GM21737 (cell line): ENCODE data around the gene IRGQ.
A peak's percentile ranks its signal among the peaks of the same experiment; 100 is the strongest.
"Not testable (repeated sequence)": the region's sequence is repeated elsewhere in the genome, so short reads cannot be mapped to it uniquely, and the experiment has no call there.

ENCODE experiments used
- ATAC-seq: cut with Tn5 transposase; IDR thresholded peaks from one replicate; pipeline ENCODE4 v1.9.1; 2021; ENCODE audit warnings: mild to moderate bottlenecking, moderate library complexity; ENCODE audit not compliant: unreplicated experiment

The IRGQ gene

DNA sequence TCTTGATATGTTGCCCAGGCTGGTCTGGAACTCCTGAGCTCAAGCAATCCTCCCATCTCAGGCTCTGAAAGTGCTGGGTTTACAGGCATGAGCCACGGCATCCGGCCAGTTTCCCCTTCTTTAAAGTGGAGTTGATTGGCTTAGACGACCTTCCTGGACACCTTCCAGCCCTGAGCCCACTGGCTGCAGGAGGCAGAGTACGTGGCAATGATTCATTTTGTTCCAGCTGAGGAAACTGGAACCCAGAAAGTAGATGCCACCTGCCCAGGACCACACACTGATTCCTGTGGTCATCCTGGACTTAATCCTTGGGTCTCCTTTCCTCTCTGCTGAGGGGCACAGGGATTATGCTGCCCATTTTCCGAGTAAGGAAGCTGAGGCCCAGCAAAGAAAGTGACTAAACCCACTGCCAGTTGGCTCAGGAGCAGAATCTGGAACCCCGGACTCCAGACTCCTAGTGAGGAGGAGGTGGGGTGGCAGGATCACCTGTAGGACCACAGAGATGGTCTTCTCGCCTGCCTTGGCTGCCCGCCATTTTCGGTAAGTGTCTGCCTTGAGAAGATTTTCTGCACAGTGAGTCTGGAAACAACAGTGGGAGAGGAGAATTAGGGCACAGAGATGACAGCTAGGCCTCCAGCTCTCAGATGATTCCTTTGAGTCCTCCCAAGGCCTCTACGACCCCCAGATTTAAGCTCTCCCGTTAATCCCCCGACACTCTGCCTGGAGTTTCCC, 21.3 kb downstream of the IRGQ start:
- no peak for ATAC-seq

DNA sequence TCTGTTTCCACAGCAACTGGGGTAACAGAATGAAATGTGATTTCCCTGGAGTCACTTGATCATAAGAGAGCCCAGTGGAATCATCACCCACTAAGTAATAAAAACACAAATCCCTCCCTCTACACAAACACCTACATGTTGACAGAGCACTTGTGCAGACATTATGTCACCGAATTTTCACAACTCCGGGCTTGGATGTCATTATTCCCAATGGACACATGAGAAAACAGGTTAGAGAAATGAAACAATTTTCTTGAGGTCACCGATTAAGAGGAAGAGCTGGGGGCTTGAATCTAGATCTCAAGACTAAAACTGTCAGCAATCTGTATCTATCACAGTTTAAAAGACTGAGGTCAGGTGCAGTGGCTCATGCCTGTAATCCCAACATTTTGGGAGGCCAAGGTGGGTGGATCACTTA, 23.8 kb downstream of the IRGQ start:
- ATAC-seq = no peak

DNA sequence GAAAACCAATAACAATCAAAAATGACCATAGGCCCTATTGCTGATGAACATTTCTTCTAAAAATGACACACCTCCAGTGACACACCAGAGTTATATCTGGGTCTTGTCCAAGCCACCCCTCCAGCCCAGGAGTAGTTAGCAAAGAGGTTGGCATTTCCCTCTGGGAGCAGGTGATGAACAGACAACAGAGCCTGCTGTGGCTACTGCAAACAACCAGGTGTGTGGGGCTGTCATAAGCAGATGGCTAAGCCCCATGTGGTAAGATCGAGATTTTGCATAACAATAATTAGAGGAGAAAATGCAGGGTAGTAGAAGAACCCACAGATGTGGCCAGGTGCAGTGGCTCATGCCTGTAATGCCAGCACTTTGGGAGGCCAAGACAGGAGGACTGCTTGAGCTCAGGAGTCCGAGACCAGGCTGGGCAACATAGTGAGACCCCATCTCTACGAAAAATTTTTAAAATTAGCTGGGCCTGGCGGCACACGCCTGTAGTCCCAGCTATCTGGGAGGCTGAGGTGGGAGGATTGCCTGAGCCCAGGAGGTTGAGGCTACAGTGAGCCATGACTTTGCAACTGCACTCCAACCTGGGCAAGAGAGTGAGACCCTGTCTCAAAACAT, 25.7 kb downstream of the IRGQ start:
- no peak for ATAC-seq

DNA sequence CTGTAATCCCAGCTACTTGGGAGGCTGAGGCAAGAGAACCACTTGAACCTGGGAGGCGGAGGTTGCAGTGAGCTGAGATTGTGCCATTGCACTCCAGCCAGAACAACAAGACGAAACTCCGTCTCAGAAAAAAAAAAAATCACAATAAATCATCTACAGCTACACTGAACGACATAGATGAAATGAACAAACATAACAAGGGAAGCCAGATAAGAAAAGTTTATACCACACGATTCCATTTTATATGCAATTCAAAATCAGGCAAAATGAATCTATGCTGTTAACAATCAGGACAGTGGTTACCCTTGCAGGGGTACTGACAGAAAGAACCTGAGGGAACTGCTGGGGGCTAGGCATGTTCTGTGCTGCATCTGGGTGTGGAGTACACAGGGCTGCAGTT, 26.3 kb downstream of the IRGQ start:
- ATAC-seq = no peak

DNA sequence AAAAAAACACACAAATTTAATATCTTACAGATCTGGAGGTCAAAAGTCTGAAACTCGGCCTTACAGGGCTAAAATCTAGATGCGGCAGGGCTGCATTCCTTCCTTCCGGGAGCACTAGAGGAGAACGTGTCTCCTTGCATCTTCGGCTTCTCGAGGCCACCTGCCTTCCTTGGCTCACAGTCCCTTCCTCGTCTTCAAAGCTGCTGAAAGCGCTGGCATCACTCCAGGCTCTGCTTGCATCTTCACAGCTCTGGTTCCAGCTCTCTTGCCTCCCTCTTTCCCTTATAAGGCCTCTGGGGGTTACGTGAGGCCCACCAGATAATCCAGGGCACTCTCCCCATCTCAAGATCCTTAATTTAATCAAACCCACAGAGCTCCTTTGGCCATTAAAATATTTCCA, 31.1 kb downstream of the IRGQ start:
- no peak for ATAC-seq

DNA sequence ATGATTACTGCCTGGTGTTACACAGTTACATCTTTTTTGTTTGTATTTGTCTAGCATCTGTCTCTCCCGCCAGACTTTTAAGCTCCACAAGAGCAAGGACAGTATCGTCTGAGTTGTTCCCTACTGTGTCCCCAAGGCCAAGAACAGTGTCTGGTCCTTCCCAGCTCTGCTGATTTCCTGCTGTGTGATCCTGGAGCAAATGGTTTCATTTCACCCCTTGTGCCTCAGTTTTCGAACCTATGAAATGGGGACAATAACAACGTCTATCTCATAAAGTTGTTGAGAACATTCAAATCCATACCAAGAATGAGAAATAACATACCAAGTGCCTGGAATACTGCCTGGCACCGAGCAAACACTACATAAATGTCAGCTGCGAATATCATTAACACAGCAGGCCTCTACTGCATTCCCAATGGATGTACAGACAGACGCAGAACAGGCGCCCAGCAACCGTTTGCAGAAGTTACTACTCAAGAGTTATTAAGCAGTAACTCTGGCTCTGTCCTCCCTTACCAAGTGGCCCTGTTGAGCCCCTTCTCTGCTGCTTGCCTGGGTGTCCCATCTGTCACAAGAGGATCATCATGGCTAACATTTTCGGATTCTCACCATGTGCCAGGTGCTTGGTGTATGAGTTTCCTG, 32.0 kb downstream of the IRGQ start:
- ATAC-seq = no peak

DNA sequence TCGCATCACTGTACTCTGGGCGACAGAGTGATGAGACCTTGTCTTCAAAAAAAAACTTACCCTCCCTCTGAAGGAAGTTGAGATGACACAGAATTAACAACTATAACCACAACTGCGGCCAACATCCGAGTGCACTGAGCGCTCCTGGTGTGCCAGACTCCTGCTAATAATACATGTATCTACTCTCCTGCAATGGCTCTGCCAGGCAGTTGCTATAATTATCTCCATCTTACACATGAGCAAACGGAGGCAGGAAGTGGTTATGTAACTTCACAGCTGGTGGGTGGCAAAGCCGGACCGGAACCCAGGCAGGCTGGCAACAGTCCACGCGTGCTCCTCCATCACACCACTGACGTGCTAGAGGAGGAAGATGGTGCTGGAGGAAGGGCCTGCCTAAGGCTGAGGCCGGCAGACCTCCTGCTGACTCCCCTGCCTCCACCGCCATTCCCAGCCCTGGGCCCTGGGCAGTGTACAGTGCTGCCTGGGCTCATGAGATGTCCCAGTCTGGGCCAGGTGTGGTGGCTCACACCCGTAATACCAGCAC, 33.2 kb downstream of the IRGQ start:
- ATAC-seq = peak; percentile 73

DNA sequence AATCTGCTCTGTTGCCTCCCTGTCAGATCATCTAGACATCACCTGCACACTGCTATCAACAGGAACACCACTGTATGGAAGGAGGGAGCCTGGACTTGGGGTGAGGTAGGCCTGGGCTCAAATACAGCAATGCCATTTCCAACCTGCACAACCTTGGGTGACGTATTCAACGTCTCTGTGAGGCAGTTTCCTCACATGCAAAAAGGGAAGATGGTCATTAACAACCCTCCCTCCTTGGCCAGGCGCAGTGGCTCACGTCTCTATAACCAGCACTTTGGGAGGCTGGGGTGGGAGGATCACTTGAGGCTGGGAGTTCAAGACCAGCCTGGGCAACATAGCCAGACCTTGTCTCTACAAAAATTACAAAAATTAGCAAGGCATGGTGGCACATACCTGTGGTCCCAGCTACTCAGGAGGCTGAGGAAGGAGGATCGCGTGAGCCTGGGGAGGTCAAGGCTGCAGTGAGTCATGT, 33.7 kb downstream of the IRGQ start:
- no peak for ATAC-seq

DNA sequence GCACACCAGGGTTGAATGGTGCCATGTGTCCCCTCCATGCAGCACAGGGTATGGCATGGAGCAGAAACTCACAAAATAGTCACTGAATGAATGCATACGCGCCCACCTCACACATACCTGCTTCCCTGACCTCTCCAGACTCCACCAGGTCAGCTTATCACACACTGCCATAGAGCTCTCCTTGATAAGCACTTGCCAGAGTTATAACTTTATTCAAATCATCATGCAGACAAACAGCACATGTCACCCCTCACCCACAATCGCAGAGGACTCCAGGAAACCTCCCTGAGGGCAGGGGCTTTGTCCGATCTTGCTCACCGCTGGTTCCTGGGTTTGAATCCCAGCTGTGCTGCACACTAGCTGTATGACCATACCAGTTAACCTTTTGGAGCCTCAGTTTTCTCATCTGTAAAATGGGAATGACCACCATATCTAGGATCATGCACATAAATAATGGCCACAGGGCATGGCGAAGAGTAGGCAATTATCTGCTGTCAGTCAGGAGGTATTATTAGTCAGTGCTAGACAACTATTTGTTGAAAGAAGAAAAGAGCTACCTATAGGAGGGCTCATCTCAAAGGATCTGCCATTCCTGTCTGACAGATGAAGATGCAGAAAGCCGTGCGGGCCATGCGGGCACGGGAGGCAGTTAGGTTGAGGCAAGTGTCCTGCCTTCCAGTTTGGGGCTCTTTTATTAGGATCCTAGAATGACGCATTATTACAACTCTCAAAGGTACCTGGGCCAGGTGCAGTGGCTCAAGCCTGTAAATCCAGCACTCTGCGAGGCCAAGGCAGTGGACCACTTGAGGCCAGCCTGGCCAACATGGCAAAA, 34.6 kb downstream of the IRGQ start:
- ATAC-seq = no peak

DNA sequence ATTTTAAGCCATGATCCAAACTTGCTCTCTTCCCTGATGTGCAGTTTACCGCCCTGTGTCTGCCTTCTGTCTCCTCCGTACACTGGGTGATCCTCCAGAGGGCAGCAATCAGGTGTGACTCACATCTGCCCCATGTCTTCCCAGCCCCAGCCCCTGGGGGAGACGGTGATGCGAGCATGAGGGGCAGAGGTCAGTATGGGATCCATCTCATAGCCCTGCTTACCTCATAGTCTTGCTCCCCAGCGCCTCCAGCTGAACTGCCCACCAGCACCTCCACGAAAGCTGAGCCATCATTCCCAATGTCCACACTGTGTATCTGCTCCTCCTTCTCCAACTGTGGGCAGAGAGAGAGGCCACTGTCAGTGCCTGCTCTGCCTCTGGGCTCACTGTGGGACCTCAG, 35.2 kb downstream of the IRGQ start:
- no peak for ATAC-seq

DNA sequence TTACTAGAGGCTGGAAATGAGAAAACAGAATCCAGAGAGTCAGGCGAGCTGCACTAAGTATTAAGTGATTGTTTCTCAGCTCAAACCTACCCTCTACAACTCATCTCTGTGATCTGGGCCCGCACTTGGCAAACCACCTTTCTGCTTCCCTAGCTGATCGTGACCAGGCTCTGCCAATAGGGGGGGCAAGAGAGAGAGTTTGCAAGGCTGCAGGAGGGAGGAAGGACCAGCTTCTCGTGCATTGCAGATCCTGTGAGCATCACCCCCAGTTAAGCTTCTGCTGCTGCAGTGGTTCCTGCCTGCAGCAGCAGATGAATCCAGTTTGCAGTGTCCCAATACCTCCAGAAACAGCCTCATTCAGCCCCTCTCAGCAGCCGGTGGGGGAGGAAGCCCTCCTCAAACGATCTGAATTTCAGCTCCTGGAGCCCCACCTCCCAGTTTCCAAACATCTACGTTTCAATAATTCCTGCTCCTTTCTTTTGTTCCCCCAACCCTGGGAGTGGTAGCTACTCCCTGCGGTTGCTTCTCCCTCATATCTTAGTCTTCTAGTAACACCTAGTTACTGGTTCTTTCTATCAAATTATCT, 40.7 kb downstream of the IRGQ start:
- ATAC-seq = no peak

DNA sequence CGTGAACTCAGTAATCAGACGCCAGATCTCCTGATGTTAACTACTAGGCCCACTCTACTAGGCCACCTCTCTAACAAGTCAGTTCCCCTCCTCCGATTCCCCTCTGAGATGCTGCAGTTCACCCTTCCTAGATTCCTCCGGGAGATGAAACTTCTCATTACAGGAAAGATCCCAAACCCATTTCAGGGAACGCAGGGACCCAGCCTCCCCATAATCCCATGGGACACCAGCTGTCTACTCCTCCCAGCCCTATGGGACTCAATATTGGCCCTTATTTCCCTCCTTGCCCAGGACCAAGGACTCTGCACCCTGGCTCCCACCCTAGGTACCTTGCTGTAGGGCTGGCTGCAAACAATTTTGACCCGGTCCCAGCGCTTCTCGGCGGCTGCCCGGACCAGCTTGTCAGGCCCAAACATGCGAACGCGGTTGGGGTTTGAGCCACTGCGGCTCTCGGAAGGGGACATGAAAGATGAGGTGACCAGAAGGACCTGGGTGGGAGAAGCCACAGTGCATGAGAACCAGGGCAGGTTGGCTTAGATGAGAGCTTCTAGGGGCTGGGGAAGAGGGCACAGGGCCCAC, 41.5 kb downstream of the IRGQ start:
- no peak for ATAC-seq

DNA sequence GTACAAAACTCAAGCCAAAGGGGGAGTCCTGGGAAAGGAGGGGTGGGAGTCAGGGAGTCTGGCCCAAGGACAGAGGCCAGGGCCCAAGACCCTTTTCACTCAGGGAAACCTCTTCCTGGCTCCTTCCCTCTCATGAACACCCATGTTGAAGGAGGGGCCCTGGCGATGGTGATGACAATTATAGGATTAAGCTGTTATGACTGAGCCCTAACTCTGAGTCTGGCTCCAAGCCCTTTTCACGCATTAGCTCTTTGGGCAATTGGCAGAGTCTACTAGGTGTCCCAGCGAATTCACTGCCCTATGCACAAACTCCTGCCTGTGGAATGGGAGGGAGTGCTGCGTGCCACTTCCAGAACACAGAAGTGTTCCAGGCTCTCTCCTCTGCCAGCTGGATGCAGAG, 42.3 kb downstream of the IRGQ start:
- no peak for ATAC-seq

DNA sequence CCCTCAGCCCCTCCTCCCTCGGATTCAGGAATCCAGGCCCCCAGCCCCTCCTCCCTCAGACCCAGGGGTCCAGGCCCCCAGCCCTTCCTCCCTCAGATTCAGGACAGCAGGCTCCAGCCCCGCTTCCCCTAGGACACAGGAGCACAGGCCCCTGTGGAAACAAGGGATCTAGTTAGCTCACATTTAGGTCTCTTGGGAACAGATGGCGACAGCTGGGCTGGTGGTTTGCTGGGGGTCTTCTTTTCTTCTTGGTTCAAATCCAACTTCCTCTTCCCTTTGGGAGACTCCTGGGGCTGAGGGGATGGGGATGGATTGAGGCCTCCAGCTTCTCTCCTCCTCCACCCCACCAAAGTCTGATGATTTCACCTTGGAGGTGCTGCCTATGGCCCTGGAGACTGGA, 43.3 kb downstream of the IRGQ start:
- ATAC-seq = no peak

DNA sequence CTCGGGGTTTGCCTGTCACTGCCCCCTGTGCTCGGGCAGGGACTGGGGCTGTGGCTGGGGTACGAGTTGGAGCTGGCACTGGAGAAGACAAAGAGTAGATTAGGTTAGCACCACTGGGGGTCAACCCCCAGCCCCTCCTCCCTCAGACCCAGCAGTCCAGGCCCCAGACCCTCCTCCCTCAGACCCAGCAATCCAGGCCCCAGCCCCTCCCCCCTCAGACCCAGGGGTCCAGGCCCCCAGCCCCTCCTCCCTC, 43.8 kb downstream of the IRGQ start:
- ATAC-seq = no peak

DNA sequence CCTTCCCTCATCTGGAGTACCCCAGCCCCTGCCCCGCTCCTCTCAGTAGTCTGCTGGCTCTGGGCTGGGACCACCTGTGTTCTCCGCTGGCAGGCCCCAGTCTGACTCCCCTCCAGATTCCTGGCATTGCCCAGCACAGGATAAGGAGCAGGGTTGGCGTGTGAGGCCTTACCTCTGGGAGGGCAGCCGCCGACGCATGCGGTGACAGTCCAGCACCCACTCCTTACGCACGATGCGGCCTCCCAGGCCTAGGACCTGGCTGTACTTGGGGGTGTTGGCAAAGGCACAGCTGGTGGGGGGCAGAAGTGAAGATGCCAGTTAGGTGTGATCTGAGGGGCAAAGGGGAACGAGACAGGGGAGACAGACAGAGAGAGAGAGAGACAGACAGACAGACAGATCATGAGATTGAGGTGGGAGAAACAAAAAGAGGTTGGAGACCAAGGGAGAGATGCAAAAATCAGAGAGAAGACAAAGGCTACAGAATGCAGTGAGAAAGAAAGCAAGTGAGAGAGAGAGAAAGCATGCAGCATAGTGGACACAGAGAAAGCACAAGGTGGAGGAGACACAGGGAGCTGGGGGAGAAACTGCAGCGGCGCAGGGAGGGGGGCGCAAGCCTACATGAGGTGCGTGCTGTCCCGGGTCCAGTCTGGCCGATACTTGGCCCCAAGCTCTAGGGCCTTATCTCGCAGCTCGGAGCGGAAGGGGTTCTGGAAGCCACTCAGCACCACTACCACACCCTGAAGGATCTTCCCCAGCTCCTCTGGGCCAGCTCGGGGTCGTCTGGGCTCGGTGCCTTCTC, 44.3 kb downstream of the IRGQ start:
- no peak for ATAC-seq

DNA sequence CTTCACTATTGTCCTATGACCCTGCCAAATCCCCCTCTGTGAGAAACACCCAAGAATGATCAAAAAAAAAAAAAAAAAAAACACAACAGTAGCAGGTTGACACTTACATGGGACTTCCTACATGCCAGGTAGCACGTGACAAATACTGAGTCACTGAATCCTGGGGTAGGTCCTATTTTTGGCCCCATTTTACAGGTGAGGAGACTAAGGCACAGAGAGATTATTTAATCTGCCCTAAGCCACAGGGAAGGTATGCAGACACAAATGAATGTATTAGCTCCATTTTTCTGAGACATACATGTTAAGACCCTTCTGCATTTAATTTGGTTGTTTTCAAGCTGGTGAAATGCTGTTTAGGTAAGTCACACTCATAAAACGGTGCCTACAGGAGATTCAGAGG, 47.2 kb downstream of the IRGQ start:
- no peak for ATAC-seq

DNA sequence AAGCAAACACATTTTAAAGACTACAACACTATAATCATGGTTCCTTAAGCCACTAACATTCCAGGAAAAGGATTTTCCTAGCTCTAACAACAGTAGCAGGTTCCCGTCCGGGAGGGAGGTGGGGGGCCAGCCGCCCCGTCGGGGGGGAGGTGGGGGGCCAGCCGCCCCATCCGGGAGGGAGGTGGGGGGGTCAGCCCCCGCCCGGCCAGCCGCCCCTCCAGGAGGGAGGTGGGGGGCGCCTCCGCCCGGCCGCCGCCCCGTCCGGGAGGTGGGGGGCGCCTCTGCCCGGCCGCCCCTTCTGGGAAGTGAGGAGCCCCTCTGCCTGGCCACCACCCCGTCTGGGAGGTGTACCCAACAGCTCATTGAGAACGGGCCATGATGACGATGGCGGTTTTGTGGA, 48.0 kb downstream of the IRGQ start:
- not testable (repeated sequence) for ATAC-seq

DNA sequence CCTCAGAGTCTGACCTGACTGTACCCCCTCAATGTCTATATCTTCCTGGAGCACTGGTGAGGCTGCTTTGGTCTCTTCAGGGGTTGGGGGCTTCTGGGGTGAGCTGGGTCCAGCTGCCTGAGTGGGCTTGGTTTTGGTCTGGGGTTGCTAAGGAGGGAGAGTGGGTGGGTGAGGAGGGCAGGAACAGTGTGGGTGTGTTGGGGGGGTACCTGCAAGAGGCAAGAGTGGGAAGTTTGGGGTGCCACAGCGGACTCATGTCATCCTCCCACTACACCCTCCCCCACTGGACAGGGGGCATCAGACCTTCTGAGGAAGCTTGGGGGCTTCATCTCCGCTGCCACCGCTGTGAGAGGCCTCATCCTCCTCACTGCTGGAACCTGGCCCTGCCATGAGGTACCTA, 49.4 kb downstream of the IRGQ start:
- ATAC-seq = no peak

DNA sequence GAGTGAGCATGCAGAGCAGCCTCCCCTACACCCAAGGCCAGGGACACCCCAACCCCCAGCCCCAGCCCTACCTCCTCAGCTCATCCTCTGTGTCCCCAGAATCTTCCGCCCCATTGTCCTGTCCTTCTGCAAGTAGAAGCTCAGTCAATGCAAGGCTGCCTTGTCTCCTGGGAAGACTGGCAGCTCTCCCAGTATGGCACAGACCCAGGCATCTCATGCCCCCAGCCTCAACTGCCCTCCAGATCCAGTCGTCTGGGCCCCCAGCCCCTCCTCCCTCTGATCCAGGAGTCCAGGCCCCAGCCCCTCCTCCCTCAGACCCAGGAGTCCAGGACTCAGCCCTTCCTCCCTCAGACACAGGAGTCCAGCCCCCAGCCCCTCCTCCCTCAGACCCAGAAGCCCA, 50.0 kb downstream of the IRGQ start:
- ATAC-seq = no peak
